ENCODE results near the gene FCHSD1.

DNA sequence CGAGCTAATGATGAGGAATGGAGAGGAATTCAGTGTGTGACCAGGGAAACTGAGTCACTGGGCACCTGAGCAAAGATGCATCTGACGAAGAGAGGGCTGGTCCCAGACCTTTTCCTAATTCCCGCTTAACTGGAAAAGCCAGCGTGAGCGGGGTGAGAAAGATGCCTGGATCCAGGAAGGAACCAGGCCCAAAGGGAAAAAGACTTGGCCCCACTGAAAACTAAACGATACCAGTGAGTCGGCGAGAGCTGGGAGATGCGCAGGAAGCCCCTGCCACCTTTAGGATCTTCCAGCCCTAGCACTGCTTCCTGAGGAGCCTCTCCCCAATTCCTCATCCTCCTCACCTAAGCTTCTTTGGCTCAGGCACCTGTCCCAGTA lies 499 bp upstream of the FCHSD1 start:
- no peak for TF ChIP-seq POLR2A (IDR thresholded peaks at IDR 0.05)
- TF ChIP-seq, protein P1, sequence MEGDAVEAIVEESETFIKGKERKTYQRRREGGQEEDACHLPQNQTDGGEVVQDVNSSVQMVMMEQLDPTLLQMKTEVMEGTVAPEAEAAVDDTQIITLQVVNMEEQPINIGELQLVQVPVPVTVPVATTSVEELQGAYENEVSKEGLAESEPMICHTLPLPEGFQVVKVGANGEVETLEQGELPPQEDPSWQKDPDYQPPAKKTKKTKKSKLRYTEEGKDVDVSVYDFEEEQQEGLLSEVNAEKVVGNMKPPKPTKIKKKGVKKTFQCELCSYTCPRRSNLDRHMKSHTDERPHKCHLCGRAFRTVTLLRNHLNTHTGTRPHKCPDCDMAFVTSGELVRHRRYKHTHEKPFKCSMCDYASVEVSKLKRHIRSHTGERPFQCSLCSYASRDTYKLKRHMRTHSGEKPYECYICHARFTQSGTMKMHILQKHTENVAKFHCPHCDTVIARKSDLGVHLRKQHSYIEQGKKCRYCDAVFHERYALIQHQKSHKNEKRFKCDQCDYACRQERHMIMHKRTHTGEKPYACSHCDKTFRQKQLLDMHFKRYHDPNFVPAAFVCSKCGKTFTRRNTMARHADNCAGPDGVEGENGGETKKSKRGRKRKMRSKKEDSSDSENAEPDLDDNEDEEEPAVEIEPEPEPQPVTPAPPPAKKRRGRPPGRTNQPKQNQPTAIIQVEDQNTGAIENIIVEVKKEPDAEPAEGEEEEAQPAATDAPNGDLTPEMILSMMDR (IDR thresholded peaks at IDR 0.05) = no peak
